Loucy (cell line): Measurements from ENCODE around the gene SIK3.

Experiments
- H2AFZ ChIP-seq: fragments of 200-600 bp; sonication (generic); 2 replicates; pipeline ENCODE4 v1.6.0; 2016; ENCODE audit warnings: antibody characterized with exemption, mild to moderate bottlenecking, low read length, moderate library complexity
- H3F3A ChIP-seq: fragments of 200-600 bp; 2 replicates; pipeline ENCODE4 v1.6.0; 2016; ENCODE audit warnings: antibody characterized with exemption, low read depth, mild to moderate bottlenecking
- H3K27me3 ChIP-seq: fragments of 200-600 bp; sonication (generic); 2 replicates; pipeline ENCODE4 v1.6.1; 2014; ENCODE audit warnings: low read length, mild to moderate bottlenecking; ENCODE audit not compliant: insufficient read depth, poor library complexity, severe bottlenecking
- H3K36me3 ChIP-seq: fragments of 200-600 bp; sonication (generic); 2 replicates; pipeline ENCODE4 v1.6.1; 2016; ENCODE audit warnings: low read length; ENCODE audit not compliant: insufficient read depth
- H3K4me1 ChIP-seq: fragments of 200-600 bp; sonication (generic); 2 replicates; pipeline ENCODE4 v1.5.1; 2014; ENCODE audit warnings: low read length, mild to moderate bottlenecking; ENCODE audit not compliant: insufficient read depth, poor library complexity, severe bottlenecking
- H3K4me2 ChIP-seq: fragments of 200-600 bp; sonication (generic); 2 replicates; pipeline ENCODE4 v1.6.0; 2014; ENCODE audit warnings: antibody characterized with exemption, low read length, low read depth, mild to moderate bottlenecking; ENCODE audit not compliant: poor library complexity, severe bottlenecking
- H3K4me3 ChIP-seq: fragments of 200-600 bp; sonication (generic); 2 replicates; pipeline ENCODE4 v1.5.1; 2014; ENCODE audit warnings: low read length, mild to moderate bottlenecking, mixed read lengths; ENCODE audit not compliant: poor library complexity, severe bottlenecking
- H3K79me2 ChIP-seq: fragments of 200-600 bp; sonication (generic); 2 replicates; pipeline ENCODE4 v1.6.1; 2014; ENCODE audit warnings: low read length; ENCODE audit not compliant: insufficient read depth
- H3K9ac ChIP-seq: fragments of 200-600 bp; sonication (generic); 2 replicates; pipeline ENCODE4 v1.6.0; 2014; ENCODE audit warnings: mild to moderate bottlenecking, low read depth, low read length, moderate library complexity; ENCODE audit not compliant: poor library complexity, severe bottlenecking
- H3K9me2 ChIP-seq: fragments of 200-600 bp; sonication (generic); replicated peaks from 2 replicates; pipeline ENCODE4 v1.6.1; 2016; ENCODE audit warnings: low read depth, low read length, mixed read lengths
- H3K9me3 ChIP-seq: fragments of 200-600 bp; sonication (generic); 2 replicates; pipeline ENCODE4 v1.6.1; 2014; ENCODE audit warnings: mild to moderate bottlenecking, antibody characterized with exemption, low read length, low read depth; ENCODE audit not compliant: insufficient read depth
- H4K20me1 ChIP-seq: fragments of 200-600 bp; sonication (generic); 2 replicates; pipeline ENCODE4 v1.6.0; 2014; ENCODE audit warnings: antibody characterized with exemption, low read length, mild to moderate bottlenecking; ENCODE audit not compliant: insufficient read depth, poor library complexity, severe bottlenecking
- CTCF ChIP-seq: fragments of 200-600 bp; sonication (generic); conservative IDR thresholded peaks from 2 replicates; pipeline ENCODE4 v1.5.1; 2014; ENCODE audit warnings: mild to moderate bottlenecking, antibody characterized with exemption, low read length
- EZH2phosphoT487 ChIP-seq: fragments of 200-600 bp; IDR thresholded peaks from 2 replicates; pipeline ENCODE4 v1.6.1; 2018; ENCODE audit warnings: antibody characterized with exemption, mild to moderate bottlenecking, moderate library complexity, borderline replicate concordance

SIK3 gene

GRCh38 chr11:117010808-117011540, 87.3 kb downstream of the SIK3 start:
- H3K36me3 ChIP-seq: no peaks in the 10 kb centered on the region
- H3K9me3 ChIP-seq: no peaks in the 10 kb centered on the region
- peaks cover 44% of the 10 kb centered on the region for H3K79me2 ChIP-seq
- H3K4me2 ChIP-seq: no peak overlapping the region
- no peak overlapping the region for H2AFZ ChIP-seq
- H3K4me3 ChIP-seq: no peak overlapping the region
- TF ChIP-seq CTCF: no peak
- TF ChIP-seq EZH2phosphoT487: no peak
- H3K9ac ChIP-seq: no peak overlapping the region
- peaks cover 11% of the 10 kb centered on the region for H3K4me1 ChIP-seq
- H3K27me3 ChIP-seq: no peaks in the 10 kb centered on the region
- H4K20me1 ChIP-seq: peaks cover 3% of the 10 kb centered on the region
- no peaks in the 10 kb centered on the region for H3F3A ChIP-seq
- no peaks in the 10 kb centered on the region for H3K9me2 ChIP-seq

GRCh38 chr11:117009905-117010605, 88.2 kb downstream of the SIK3 start:
- Histone ChIP-seq H3K9me2 (no peaks in the 10 kb centered on the region), H3K9me3 (no peaks in the 10 kb centered on the region), H3K4me1 (peaks cover 16% of the 10 kb centered on the region), H3K9ac (no peak overlapping the region), H3K4me3 (no peak overlapping the region), H4K20me1 (peaks cover 3% of the 10 kb centered on the region), H3F3A (no peaks in the 10 kb centered on the region), H2AFZ (no peak overlapping the region), H3K27me3 (no peaks in the 10 kb centered on the region), H3K4me2 (no peak overlapping the region), H3K79me2 (peaks cover 44% of the 10 kb centered on the region), H3K36me3 (no peaks in the 10 kb centered on the region)
- TF ChIP-seq EZH2phosphoT487: no peak
- TF ChIP-seq CTCF: no peak

GRCh38 chr11:117005758-117006157, 92.5 kb downstream of the SIK3 start:
- Histone ChIP-seq H3K79me2 (peaks cover 48% of the 10 kb centered on the region), H4K20me1 (no peaks in the 10 kb centered on the region), H3K4me2 (peak overlapping the region; percentile 17)

More at GRCh38 chr11:117005758-117006157, 92.5 kb downstream of the SIK3 start:
- H3K36me3 ChIP-seq: no peaks in the 10 kb centered on the region
- H3K9me2 ChIP-seq: no peaks in the 10 kb centered on the region
- no peaks in the 10 kb centered on the region for H3K9me3 ChIP-seq
- no peak overlapping the region for H2AFZ ChIP-seq
- H3K9ac ChIP-seq: no peak overlapping the region
- TF ChIP-seq CTCF: no peak
- no peak for TF ChIP-seq EZH2phosphoT487
- no peaks in the 10 kb centered on the region for H3F3A ChIP-seq
- no peaks in the 10 kb centered on the region for H3K27me3 ChIP-seq
- peaks cover 24% of the 10 kb centered on the region for H3K4me1 ChIP-seq
- no peak overlapping the region for H3K4me3 ChIP-seq
